Erythroblast (primary cell): ENCODE measurements around the gene CCDC160.

ENCODE experiments used
- GATA1 ChIP-seq: IDR thresholded peaks from 2 replicates; pipeline ENCODE4 v1.6.1; 2011; ENCODE audit warnings: low read depth, mild to moderate bottlenecking, control low read depth, low read length, moderate library complexity
- POLR2A ChIP-seq: IDR thresholded peaks from 2 replicates; pipeline ENCODE4 v1.6.1; 2011; ENCODE audit warnings: mild to moderate bottlenecking, low read length

GRCh38 chrX:134255555-134255954 is 18.6 kb downstream of the CCDC160 start:
- no peak for TF ChIP-seq POLR2A
- TF ChIP-seq GATA1: no peak
